Upper lobe of right lung (tissue), 1 donor: ENCODE measurements around the gene CCDC183. TPM values are rescaled to one million over a fixed set of nuclear protein-coding genes. Genes with fewer than 3 reads are reported as not detected.

Source experiments
- ATAC-seq: fragments of 200-7000 bp; cut with Tn5 transposase; one replicate; pipeline ENCODE4 v1.9.1; 2020; ENCODE audit warnings: mild to moderate bottlenecking, moderate library complexity
- DNase-seq: peaks from one replicate; pipeline ENCODE4 v3.0.0-alpha.2; 2020
- H3K27ac ChIP-seq: fragments of 200-600 bp; one replicate; pipeline ENCODE4 v1.8.0; 2022
- H3K27me3 ChIP-seq: fragments of 200-600 bp; one replicate; pipeline ENCODE4 v1.8.0; 2022; ENCODE audit warnings: mild to moderate bottlenecking
- H3K36me3 ChIP-seq: fragments of 200-600 bp; one replicate; pipeline ENCODE4 v1.8.0; 2022
- H3K4me1 ChIP-seq: fragments of 200-600 bp; one replicate; pipeline ENCODE4 v1.8.0; 2022
- H3K4me3 ChIP-seq: fragments of 200-600 bp; one replicate; pipeline ENCODE4 v1.8.0; 2022; ENCODE audit warnings: mild to moderate bottlenecking
- H3K9me3 ChIP-seq: fragments of 200-600 bp; one replicate; pipeline ENCODE4 v1.8.0; 2022
- CTCF ChIP-seq: fragments of 200-600 bp; IDR thresholded peaks from one replicate; pipeline ENCODE4 v1.8.0; 2022; ENCODE audit warnings: antibody characterized with exemption
- intact Hi-C: fragments of 100-400 bp; cut with DNase I; formaldehyde crosslinking; loops from one replicate; pipeline ENCODE4 v1.11.0; 2022
- total RNA-seq: library from RNA; stranded (reverse); fragmentation: NEBNext Ultra II Directional; extraction: Animal tissue kit (Norgen Biotek cat#: 25700); gene quantifications from one replicate; pipeline ENCODE4 v1.2.1, GENCODE V29; 2021
- donor health status: DM: no; HTN: yes; CAD: no; lungs with severe emphysema.

The CCDC183 gene
- total RNA-seq, 1 donor from 2014 or later: 4.0 TPM

DNA sequence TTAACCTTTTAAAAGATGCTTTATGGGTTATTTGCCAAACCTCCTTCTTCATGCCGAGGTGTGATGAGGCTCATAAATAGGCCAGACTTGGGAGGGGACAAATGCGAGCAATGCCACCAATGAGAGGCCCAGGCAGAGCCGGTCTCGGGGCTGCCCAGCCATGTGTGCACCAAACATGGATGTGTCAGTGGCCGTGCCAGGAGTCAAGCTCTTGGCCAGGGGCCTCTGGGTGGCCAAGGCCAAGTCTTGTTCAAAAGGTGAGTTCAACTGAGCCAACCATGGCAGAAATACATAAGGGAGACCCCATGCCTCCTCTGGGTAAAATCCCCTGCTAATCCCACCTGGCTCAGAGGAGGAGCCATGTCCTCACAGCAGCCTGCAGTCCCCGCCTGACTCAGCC is 20.9 kb upstream of the CCDC183 start:
- Histone ChIP-seq H3K4me1 (no peaks in the 10 kb centered on the region), H3K4me3 (no peak overlapping the region), H3K36me3 (no peaks in the 10 kb centered on the region), H3K27ac (no peak overlapping the region), H3K9me3 (no peaks in the 10 kb centered on the region), H3K27me3 (no peaks in the 10 kb centered on the region)
- intact Hi-C loops: no loop called here
- TF ChIP-seq CTCF: no peak
- DNase-seq: peak; percentile 46
- no peak for ATAC-seq

GRCh38 chr9:136776947-136777346 is 19.2 kb upstream of the CCDC183 start:
- no peaks in the 10 kb centered on the region for H3K9me3 ChIP-seq
- no peak overlapping the region for H3K4me3 ChIP-seq
- H3K27me3 ChIP-seq: no peaks in the 10 kb centered on the region
- no peak overlapping the region for H3K27ac ChIP-seq
- no peak for TF ChIP-seq CTCF
- no peaks in the 10 kb centered on the region for H3K4me1 ChIP-seq
- H3K36me3 ChIP-seq: no peaks in the 10 kb centered on the region
- ATAC-seq (no peak), DNase-seq (no peak)
- intact Hi-C loops: no loop called here

DNA sequence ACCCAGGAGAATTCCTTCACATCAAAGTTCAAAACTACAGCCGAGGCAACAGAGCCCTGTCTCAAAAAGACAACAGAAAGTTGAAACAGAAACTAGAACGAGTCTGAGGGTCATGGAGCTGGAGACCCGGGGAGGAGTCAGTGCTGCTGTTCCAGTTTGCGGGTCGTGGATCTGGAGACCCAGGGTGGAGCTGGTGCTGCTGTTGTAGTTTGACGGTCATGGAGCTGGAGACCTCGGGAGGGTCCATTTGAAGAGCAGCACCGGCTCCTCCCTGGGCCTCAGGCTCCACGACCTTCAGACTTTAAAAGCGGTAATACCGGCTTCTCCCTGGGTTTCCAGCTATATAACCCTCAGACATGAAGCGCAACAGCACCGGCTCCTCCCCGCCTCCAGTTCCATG is 18.8 kb upstream of the CCDC183 start:
- Histone ChIP-seq H3K4me1 (no peaks in the 10 kb centered on the region), H3K36me3 (no peaks in the 10 kb centered on the region), H3K27ac (no peak overlapping the region), H3K9me3 (no peaks in the 10 kb centered on the region), H3K4me3 (no peak overlapping the region), H3K27me3 (no peaks in the 10 kb centered on the region)
- ATAC-seq (no peak), DNase-seq (no peak)
- intact Hi-C loops: no loop called here
- TF ChIP-seq CTCF: no peak

- Histone ChIP-seq H3K4me3 (no peak overlapping the region), H3K4me1 (no peaks in the 10 kb centered on the region), H3K36me3 (no peaks in the 10 kb centered on the region), H3K27ac (no peak overlapping the region), H3K9me3 (no peaks in the 10 kb centered on the region), H3K27me3 (no peaks in the 10 kb centered on the region)
- intact Hi-C loops: no loop called here
- no peak for TF ChIP-seq CTCF
- no peak for ATAC-seq
- no peak for DNase-seq
Observed at GRCh38 chr9:136779808-136780207, 16.3 kb upstream of the CCDC183 start.

DNA sequence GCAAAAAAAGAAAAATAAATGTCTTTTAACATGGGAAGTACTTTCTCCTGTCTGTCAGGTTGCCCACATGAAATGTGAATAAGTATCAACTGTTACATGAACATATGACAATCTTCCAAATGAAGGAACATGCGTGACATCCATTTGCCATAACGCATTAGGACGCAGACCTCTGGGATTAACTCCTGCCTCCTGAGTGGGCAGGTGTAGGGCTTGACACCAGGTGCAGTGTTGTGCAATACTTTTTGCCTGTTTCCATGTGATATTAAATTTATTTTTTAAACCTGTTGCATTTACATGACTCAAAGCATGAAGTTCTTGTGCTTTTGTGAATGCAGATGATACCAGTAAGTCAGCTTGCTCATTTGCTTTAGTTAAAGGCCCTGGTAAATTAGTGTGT is 13.7 kb upstream of the CCDC183 start:
- intact Hi-C loops: no loop called here
- no peaks in the 10 kb centered on the region for H3K9me3 ChIP-seq
- peaks cover under 1% of the 10 kb centered on the region for H3K4me1 ChIP-seq
- H3K4me3 ChIP-seq: no peak overlapping the region
- DNase-seq: no peak
- no peak for TF ChIP-seq CTCF
- no peaks in the 10 kb centered on the region for H3K36me3 ChIP-seq
- ATAC-seq: no peak
- no peak overlapping the region for H3K27ac ChIP-seq
- no peaks in the 10 kb centered on the region for H3K27me3 ChIP-seq

DNA sequence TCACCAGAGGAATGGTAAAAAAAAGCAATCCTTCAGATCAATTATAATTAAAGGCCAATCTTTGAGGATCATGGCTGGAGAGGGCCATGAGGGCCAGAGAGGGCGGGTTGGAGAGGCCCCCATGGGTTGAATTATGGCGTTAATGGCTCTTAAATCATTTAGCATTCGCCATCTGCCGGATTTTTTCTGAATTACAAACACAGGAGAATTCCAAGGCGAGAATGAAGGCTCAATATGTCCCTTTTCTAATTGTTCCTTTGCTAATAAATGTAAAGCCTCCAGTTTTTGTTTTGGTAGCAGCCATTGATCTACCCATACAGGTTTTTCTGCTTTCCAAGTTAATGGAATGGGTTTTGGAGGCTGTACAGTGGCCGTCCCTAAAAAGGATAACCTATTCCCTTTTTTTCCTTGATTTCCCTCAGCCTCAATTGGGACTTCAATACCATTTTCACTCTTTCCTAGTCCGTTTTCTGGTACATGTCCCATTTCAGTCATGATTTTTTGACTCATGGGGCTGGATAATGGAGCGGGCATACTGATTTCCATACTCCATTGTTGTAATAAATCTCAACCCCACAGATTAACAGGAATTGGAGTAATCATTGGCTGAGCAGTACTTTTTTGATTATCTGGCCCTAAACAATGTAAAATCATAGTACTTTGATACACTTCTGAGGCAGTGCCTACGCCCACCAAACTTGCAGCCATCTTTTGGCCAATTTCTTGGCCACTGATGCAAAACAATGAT is 11.7 kb upstream of the CCDC183 start:
- intact Hi-C loops: no loop called here
- no peak for DNase-seq

More for the DNA sequence above, 11.7 kb upstream of the CCDC183 start:
- TF ChIP-seq CTCF: peak; percentile 60
- no peak for ATAC-seq
- peaks cover 6% of the 10 kb centered on the region for H3K4me1 ChIP-seq
- H3K27me3 ChIP-seq: no peaks in the 10 kb centered on the region
- H3K4me3 ChIP-seq: no peak overlapping the region
- no peaks in the 10 kb centered on the region for H3K9me3 ChIP-seq
- no peaks in the 10 kb centered on the region for H3K36me3 ChIP-seq
- H3K27ac ChIP-seq: no peak overlapping the region
